GM06990 (cell line): Measurements from ENCODE around the gene MCOLN1.

ENCODE experiments used
- DNase-seq: peaks from one replicate; pipeline ENCODE4 v3.0.0-alpha.2; 2011; ENCODE audit not compliant: insufficient read length; ENCODE audit errors: extremely low read depth
- H3K27me3 ChIP-seq: replicated peaks from 2 replicates; pipeline ENCODE4 v1.6.0; 2011; ENCODE audit warnings: low read length; ENCODE audit not compliant: control insufficient read depth, insufficient read depth
- H3K36me3 ChIP-seq: 2 replicates; pipeline ENCODE4 v1.5.1; 2011; ENCODE audit warnings: low read length; ENCODE audit not compliant: control insufficient read depth, insufficient read depth
- H3K4me3 ChIP-seq: replicated peaks from 2 replicates; pipeline ENCODE4 v1.5.1; 2011; ENCODE audit warnings: low read depth, mild to moderate bottlenecking, control low read depth, low read length
- CTCF ChIP-seq: IDR thresholded peaks from 2 replicates; pipeline ENCODE4 v1.5.1; 2011; ENCODE audit warnings: low read length, control low read depth, mild to moderate bottlenecking, inconsistent platforms; ENCODE audit not compliant: insufficient read depth, poor library complexity, severe bottlenecking

MCOLN1 gene

GRCh38 chr19:7539827-7540425, 17.5 kb downstream of the MCOLN1 start:
- no peak overlapping the region for H3K4me3 ChIP-seq
- no peaks in the 10 kb centered on the region for H3K27me3 ChIP-seq
- no peak for DNase-seq
- TF ChIP-seq CTCF, result no peak
- peaks cover 16% of the 10 kb centered on the region for H3K36me3 ChIP-seq

- no peak overlapping the region for H3K4me3 ChIP-seq
- H3K36me3 ChIP-seq, result peaks cover 16% of the 10 kb centered on the region
- no peaks in the 10 kb centered on the region for H3K27me3 ChIP-seq
- no peak for DNase-seq
- TF ChIP-seq CTCF, result no peak
These were observed 18.5 kb downstream of the MCOLN1 start for GRCh38 chr19:7540761-7541474.

- DNase-seq, result no peak
These were observed 19.0 kb downstream of the MCOLN1 start for GRCh38 chr19:7541475-7541824.

GRCh38 chr19:7541828-7542443, 19.5 kb downstream of the MCOLN1 start:
- Histone ChIP-seq H3K4me3 (no peak overlapping the region), H3K36me3 (peaks cover 16% of the 10 kb centered on the region), H3K27me3 (no peaks in the 10 kb centered on the region)
- DNase-seq, result no peak
- TF ChIP-seq CTCF, result no peak

More at GRCh38 chr19:7541475-7541824, 19.0 kb downstream of the MCOLN1 start:
- Histone ChIP-seq H3K27me3 (no peaks in the 10 kb centered on the region), H3K36me3 (peaks cover 16% of the 10 kb centered on the region), H3K4me3 (no peak overlapping the region)
- TF ChIP-seq CTCF, result no peak

GRCh38 chr19:7542556-7543348, 20.3 kb downstream of the MCOLN1 start:
- no peak overlapping the region for H3K4me3 ChIP-seq
- H3K36me3 ChIP-seq, result peaks cover 16% of the 10 kb centered on the region
- no peak for TF ChIP-seq CTCF
- DNase-seq, result no peak
- no peaks in the 10 kb centered on the region for H3K27me3 ChIP-seq
